Measurements from ENCODE around the gene DNAJB8. TPM values are rescaled to one million over a fixed set of nuclear protein-coding genes. Genes with fewer than 3 reads are reported as not detected.

DNAJB8 gene
- total and polyA plus RNA-seq, 2 donors (not counting 1 experiment from before 2014, with no cell fraction given), result not detected

DNA sequence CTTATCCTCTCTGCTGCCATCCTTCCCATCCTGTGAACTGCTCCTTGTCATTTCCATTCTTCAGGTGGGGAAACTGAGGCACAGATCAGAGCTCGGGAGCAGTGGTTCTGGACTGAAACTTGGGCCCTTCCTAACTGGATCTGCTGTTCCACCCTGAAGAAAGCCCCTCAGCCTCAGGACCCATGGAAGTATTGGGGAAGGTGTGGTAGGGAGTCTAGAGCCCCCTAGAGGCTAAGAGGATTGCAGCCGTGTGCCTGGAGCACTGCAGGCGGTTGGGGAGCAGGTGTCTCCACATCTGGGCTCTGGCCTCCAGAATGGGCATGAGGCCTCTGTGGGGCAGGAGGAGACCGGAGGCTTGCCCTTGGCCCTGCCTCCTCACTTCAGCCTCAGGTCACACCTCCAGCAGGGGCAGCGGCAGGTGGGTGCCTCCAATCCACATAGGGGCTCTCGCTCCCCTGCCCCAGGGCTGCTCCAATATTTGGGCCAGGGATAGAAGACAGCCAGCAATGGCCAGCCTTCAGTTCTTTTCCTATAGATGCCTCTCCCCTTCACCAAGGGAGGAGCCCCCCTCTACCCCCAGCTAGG is 28.1 kb downstream of the DNAJB8 start:
- Histone ChIP-seq H3K27me3 (ENCODE audit: control insufficient read depth, insufficient read depth, low read length) (peaks cover 15% of the 10 kb centered on the region), H3K36me3 (ENCODE audit: control insufficient read depth, insufficient read depth, low read length) (no peaks in the 10 kb centered on the region), H4K20me1 (ENCODE audit: control insufficient read depth, extremely low read depth, insufficient read depth, low read length) (no peaks in the 10 kb centered on the region), H3K27ac (ENCODE audit: insufficient read depth, low read length) (no peak overlapping the region), H3K4me2 (ENCODE audit: extremely low read depth, insufficient read depth, low read length) (no peak overlapping the region), H3K4me1 (ENCODE audit: control insufficient read depth, extremely low read depth, insufficient read depth, low read length) (no peaks in the 10 kb centered on the region), H3K79me2 (ENCODE audit: control insufficient read depth, insufficient read depth, low read length) (no peaks in the 10 kb centered on the region), H3K4me3 (replicated peaks in 1 of 4; ENCODE audit: control extremely low read depth in 1 of 4, insufficient read depth in 1 of 4, low read depth in 3 of 4, low read length in 4 of 4) (no peak overlapping the region), H2AFZ (ENCODE audit: low read length) (no peak overlapping the region), H3K9me3 (ENCODE audit: control insufficient read depth, insufficient read depth, low read depth, low read length) (no peaks in the 10 kb centered on the region), H3K9ac (ENCODE audit: insufficient read depth, low read length) (no peak overlapping the region)
- TF ChIP-seq, protein P1, sequence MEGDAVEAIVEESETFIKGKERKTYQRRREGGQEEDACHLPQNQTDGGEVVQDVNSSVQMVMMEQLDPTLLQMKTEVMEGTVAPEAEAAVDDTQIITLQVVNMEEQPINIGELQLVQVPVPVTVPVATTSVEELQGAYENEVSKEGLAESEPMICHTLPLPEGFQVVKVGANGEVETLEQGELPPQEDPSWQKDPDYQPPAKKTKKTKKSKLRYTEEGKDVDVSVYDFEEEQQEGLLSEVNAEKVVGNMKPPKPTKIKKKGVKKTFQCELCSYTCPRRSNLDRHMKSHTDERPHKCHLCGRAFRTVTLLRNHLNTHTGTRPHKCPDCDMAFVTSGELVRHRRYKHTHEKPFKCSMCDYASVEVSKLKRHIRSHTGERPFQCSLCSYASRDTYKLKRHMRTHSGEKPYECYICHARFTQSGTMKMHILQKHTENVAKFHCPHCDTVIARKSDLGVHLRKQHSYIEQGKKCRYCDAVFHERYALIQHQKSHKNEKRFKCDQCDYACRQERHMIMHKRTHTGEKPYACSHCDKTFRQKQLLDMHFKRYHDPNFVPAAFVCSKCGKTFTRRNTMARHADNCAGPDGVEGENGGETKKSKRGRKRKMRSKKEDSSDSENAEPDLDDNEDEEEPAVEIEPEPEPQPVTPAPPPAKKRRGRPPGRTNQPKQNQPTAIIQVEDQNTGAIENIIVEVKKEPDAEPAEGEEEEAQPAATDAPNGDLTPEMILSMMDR (conservative IDR thresholded peaks at IDR 0.05 in 1 of 2, IDR thresholded peaks at IDR 0.05 in 1 of 2; ENCODE audit: low read depth in 1 of 2, low read length in 2 of 2), result peak; percentile 20 to 49
- TF ChIP-seq EZH2 (IDR thresholded peaks at IDR 0.05; ENCODE audit: low read length, missing control alignments), result no peak
- DNase-seq (ENCODE audit: low read depth in 2 of 2), result no peak

DNA sequence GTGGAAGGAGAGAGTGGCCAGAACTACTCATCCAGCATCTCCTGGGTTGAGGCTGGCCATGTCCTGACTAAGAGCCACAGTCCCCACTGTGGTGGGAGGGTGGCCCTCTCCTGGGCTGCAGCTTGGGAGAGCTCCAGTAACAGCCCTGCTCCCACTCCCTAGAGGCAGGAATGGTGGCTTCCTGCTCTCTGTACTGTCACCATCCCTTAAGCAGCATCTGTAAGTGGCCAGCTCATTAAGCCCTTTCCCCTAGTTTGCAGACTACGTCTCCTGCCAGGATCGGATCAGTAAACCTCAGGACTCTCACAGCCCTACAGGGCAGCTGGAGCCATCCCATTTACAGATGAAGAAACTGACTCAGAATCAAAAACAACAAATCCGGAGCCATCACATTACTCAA is 30.5 kb downstream of the DNAJB8 start:
- no peak overlapping the region for H2AFZ ChIP-seq (ENCODE audit: low read length)
- no peaks in the 10 kb centered on the region for H3K79me2 ChIP-seq (ENCODE audit: control insufficient read depth, insufficient read depth, low read length)
- no peak overlapping the region for H3K9ac ChIP-seq (ENCODE audit: insufficient read depth, low read length)
- H3K4me2 ChIP-seq (ENCODE audit: extremely low read depth, insufficient read depth, low read length), result no peak overlapping the region
- H3K27me3 ChIP-seq (ENCODE audit: control insufficient read depth, insufficient read depth, low read length), result peaks cover 36% of the 10 kb centered on the region
- no peak overlapping the region for H3K27ac ChIP-seq (ENCODE audit: insufficient read depth, low read length)
- H3K4me3 ChIP-seq (replicated peaks in 1 of 4; ENCODE audit: control extremely low read depth in 1 of 4, insufficient read depth in 1 of 4, low read depth in 3 of 4, low read length in 4 of 4), result no peak overlapping the region
- H4K20me1 ChIP-seq (ENCODE audit: control insufficient read depth, extremely low read depth, insufficient read depth, low read length), result no peaks in the 10 kb centered on the region
- TF ChIP-seq, protein P1 (conservative IDR thresholded peaks at IDR 0.05 in 1 of 2, IDR thresholded peaks at IDR 0.05 in 1 of 2; ENCODE audit: low read depth in 1 of 2, low read length in 2 of 2), result no peak
- no peak for TF ChIP-seq EZH2 (IDR thresholded peaks at IDR 0.05; ENCODE audit: low read length, missing control alignments)
- DNase-seq (ENCODE audit: low read depth in 2 of 2), result peak in 1 of 2 donors; percentile 11
- H3K9me3 ChIP-seq (ENCODE audit: control insufficient read depth, insufficient read depth, low read depth, low read length), result no peaks in the 10 kb centered on the region
- H3K36me3 ChIP-seq (ENCODE audit: control insufficient read depth, insufficient read depth, low read length), result no peaks in the 10 kb centered on the region
- no peaks in the 10 kb centered on the region for H3K4me1 ChIP-seq (ENCODE audit: control insufficient read depth, extremely low read depth, insufficient read depth, low read length)

DNA sequence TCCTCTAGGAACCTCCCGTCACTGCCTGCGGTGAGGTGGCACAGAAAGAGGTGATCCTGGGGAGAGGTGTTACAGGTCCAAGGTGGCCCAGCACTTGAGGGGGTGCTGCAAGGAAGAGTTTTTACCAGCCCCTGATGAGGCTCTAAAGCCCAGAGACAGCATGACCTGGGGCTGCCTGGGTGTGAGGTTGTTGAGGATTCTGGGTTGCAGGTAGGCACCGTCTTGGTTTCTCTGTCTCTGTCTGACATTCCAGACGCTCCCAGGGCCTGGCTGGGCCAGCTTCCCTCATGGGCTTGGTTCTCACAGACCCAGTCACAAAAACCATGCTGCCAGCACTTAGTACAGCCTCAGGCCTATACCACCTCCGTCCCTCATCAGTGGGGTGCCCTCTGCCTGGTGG is 31.1 kb downstream of the DNAJB8 start:
- H3K27ac ChIP-seq (ENCODE audit: insufficient read depth, low read length), result no peak overlapping the region
- no peak for TF ChIP-seq EZH2 (IDR thresholded peaks at IDR 0.05; ENCODE audit: low read length, missing control alignments)
- TF ChIP-seq, protein P1 (conservative IDR thresholded peaks at IDR 0.05 in 1 of 2, IDR thresholded peaks at IDR 0.05 in 1 of 2; ENCODE audit: low read depth in 1 of 2, low read length in 2 of 2), result no peak
- peaks cover 42% of the 10 kb centered on the region for H3K27me3 ChIP-seq (ENCODE audit: control insufficient read depth, insufficient read depth, low read length)

More for the DNA sequence above, 31.1 kb downstream of the DNAJB8 start:
- Histone ChIP-seq H4K20me1 (ENCODE audit: control insufficient read depth, extremely low read depth, insufficient read depth, low read length) (no peaks in the 10 kb centered on the region), H3K4me3 (replicated peaks in 1 of 4; ENCODE audit: control extremely low read depth in 1 of 4, insufficient read depth in 1 of 4, low read depth in 3 of 4, low read length in 4 of 4) (no peak overlapping the region), H3K79me2 (ENCODE audit: control insufficient read depth, insufficient read depth, low read length) (no peaks in the 10 kb centered on the region), H3K9me3 (ENCODE audit: control insufficient read depth, insufficient read depth, low read depth, low read length) (no peaks in the 10 kb centered on the region), H3K36me3 (ENCODE audit: control insufficient read depth, insufficient read depth, low read length) (no peaks in the 10 kb centered on the region), H3K9ac (ENCODE audit: insufficient read depth, low read length) (no peak overlapping the region), H2AFZ (ENCODE audit: low read length) (no peak overlapping the region), H3K4me1 (ENCODE audit: control insufficient read depth, extremely low read depth, insufficient read depth, low read length) (no peaks in the 10 kb centered on the region), H3K4me2 (ENCODE audit: extremely low read depth, insufficient read depth, low read length) (no peak overlapping the region)
- DNase-seq (ENCODE audit: low read depth in 2 of 2), result no peak

Data from fibroblast of lung (primary cell).